Hindlimb muscle (tissue), 1 donor: ENCODE data around the gene USP6. TPM values are rescaled to one million over a fixed set of nuclear protein-coding genes. Genes with fewer than 3 reads are reported as not detected.
"Not testable (repeated sequence)": the region's sequence is repeated elsewhere in the genome, so short reads cannot be mapped to it uniquely, and the experiment has no call there.

Experiments
- DNase-seq: peaks from one replicate; pipeline ENCODE4 v3.0.0-alpha.2; 2013
- polyA plus RNA-seq: library from polyadenylated mRNA; unstranded; fragments of 120-200 nt; gene quantifications from one replicate; pipeline ENCODE4 v1.2.1, GENCODE V29; 2013; ENCODE audit not compliant: insufficient read length

The USP6 gene
- polyA plus RNA-seq, 1 donor: 21.0 TPM

DNA sequence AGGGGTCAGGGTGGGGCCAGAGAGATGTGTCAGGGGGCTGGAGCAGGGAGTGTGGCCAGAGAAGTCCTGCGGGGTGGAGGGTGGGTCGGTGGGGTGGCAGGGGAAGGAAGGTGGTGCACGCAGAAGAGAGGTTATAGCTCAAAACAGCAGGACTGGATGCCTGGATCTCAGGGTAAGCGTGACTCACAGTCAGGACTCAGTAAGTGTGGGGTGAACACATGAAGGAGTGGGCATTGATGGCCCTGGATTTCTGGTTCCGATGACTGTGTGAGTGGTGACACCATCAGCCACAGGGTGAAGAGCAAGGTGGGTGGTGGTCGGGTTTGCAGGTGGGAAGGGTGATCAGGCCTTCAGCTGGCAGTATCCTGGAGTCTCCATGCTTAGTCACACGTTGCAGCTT is 6.2 kb downstream of the USP6 start:
- not testable (repeated sequence) for DNase-seq

GRCh38 chr17:5122586-5123342 is 6.9 kb downstream of the USP6 start:
- peak; percentile 41 for DNase-seq

- DNase-seq: peak; percentile 19
Observed at GRCh38 chr17:5123343-5124124, 7.7 kb downstream of the USP6 start.

GRCh38 chr17:5124125-5124760 is 8.4 kb downstream of the USP6 start:
- not testable (repeated sequence) for DNase-seq

DNA sequence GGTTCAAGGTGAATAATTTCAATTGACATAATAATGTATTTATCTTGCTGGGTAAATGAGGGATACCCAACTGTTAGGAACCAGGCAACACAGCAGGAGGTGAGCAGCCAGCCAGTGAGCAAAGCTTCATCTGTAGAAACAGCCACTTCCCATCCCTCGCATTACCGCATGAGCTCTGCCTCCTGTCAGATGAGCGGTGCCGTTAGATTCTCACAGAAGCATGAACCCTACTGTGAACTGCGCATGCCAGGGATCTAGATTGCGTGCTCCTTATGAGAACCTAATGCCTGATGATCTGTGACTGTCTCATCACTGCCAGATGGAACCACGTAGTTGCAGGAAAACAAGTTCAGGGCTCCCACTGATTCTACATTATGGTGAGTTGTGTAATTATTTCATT is 9.1 kb downstream of the USP6 start:
- not testable (repeated sequence) for DNase-seq

- DNase-seq: no peak
Observed at GRCh38 chr17:5126719-5127488, 11.1 kb downstream of the USP6 start.

GRCh38 chr17:5127910-5128309 is 12.1 kb downstream of the USP6 start:
- no peak for DNase-seq

- DNase-seq: not testable (repeated sequence)
Observed at GRCh38 chr17:5128387-5128786, 12.6 kb downstream of the USP6 start.

- no peak for DNase-seq
Observed at GRCh38 chr17:5128905-5129535, 13.2 kb downstream of the USP6 start.

DNA sequence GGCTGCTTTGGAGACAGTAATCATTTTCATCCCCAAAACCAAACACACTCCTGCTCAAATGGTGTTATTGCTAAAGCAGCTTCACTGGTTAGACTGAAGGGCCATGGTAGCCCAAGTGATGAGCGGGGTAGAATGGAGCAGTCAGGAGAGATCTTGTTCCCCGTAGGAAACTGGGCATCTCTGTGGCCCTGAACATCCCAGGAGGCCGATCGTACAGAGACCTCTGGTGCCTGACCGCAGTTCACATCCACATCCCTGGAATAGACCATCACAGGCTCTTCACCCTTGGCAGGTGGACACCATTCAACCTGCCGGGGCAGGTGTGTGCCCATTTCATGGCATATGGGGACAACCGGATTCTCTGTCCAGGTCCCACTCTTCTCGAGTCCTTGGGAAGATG is 13.9 kb downstream of the USP6 start:
- not testable (repeated sequence) for DNase-seq

- not testable (repeated sequence) for DNase-seq
Observed at GRCh38 chr17:5130261-5130660, 14.4 kb downstream of the USP6 start.

- not testable (repeated sequence) for DNase-seq
Observed at GRCh38 chr17:5130687-5131086, 14.9 kb downstream of the USP6 start.

GRCh38 chr17:5131146-5131715 is 15.4 kb downstream of the USP6 start:
- DNase-seq: no peak

DNA sequence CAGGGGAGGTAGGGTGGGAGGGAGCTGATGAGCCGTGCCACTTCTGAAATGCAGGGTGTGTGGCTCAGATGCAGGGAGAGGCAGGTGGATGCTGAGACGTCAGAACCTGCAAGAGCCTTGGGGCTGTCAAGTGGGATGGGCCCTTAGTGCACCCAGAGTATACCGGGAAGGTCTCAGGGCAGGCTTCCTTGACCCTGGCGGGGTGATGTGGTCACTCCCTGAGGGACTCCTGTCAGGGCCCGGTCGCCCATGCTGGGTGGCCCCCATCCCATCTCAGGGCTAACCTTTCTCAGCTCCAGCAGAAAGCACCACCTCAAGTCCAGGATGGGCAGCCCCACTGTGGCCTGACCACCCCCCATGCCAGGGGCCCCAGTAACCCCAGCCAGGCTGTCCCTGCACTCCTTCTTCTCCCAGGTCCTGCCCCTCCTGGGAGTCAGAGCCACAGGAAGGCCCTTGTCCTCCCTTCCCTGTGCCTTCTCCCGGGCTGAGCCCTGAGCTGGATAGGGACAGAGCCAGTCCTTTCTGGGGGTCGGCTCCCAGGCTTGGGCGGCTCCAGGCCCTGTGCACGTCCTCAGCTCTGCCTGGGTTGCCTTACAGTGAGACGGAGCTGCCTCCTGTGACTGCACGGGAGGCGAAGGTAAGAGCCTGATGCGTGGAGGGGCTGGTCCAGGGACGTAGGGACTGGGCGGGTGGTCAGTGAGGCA is 16.1 kb downstream of the USP6 start:
- DNase-seq: not testable (repeated sequence)

- not testable (repeated sequence) for DNase-seq
Observed at GRCh38 chr17:5132503-5133225, 16.8 kb downstream of the USP6 start.

DNA sequence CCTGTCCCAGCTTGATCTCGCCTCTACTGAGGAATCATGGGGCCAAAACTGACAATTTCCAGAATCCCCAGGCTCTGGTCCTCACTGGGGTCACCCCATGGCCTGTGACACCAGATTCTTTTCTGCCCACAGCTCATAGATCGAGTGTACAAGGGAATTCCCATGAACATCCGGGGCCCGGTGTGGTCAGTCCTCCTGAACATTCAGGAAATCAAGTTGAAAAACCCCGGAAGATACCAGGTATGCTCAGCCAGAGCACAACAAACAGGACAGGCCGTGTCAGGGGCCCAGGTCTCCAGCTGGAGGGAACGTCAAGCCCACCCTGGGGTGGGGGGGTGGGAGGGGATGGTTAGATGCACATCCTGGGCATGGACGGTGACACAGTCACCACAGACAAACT is 17.5 kb downstream of the USP6 start:
- DNase-seq: no peak

- not testable (repeated sequence) for DNase-seq
Observed at GRCh38 chr17:5133961-5134360, 18.1 kb downstream of the USP6 start.

GRCh38 chr17:5134571-5134970 is 18.7 kb downstream of the USP6 start:
- not testable (repeated sequence) for DNase-seq

DNA sequence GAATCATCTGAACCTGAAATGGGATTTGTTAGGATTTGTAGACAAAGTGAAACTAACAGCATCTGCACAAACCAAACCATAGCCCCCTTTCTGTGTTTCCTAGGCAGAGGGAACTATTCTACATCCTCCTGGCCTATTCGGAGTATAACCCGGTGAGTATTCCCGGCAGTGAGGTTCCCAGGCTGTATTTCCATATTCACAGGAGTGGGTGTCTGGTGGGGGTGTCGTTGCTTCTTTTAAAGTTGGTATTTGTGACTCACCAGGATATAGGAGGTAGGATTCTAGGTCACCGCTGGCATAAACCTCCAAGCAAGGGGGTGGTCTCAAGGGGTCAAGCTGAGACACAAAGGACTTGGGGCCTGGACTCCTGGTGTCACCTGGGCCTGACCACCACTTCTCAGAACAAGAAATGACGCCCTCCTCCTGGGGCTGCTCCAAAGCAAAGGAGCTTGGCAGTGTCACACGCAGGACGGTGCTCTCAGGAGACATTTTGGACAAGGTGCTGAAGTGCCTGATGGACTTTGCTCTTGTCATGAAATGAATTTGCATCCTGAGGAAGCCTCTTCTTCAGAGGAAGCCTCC is 19.4 kb downstream of the USP6 start:
- DNase-seq: not testable (repeated sequence)
